Measurements from ENCODE around the gene MUC4.

Gene MUC4

GRCh38 chr3:195838714-195839113 lies 27.0 kb upstream of the MUC4 start:
- no peak for TF ChIP-seq CTCF (IDR thresholded peaks at IDR 0.05; ENCODE audit: low read depth, low read length, missing control alignments)
- no peak overlapping the region for H3K4me3 ChIP-seq (ENCODE audit: low read depth, low read length)
- no peak for DNase-seq
- H3K27me3 ChIP-seq (replicated peaks) = peaks cover 2% of the 10 kb centered on the region
- in situ Hi-C loops (cut with HindIII; ENCODE audit: low pct_ligation_motif_present, low sequenced_read_pairs) = no loop called here
- H3K27ac ChIP-seq = no peak overlapping the region
- no peaks in the 10 kb centered on the region for H3K36me3 ChIP-seq (replicated peaks)

- Histone ChIP-seq H3K27ac (no peak overlapping the region), H3K27me3 (replicated peaks) (peaks cover 2% of the 10 kb centered on the region), H3K4me3 (ENCODE audit: low read depth, low read length) (no peak overlapping the region), H3K36me3 (replicated peaks) (no peaks in the 10 kb centered on the region)
- no peak for TF ChIP-seq CTCF (IDR thresholded peaks at IDR 0.05; ENCODE audit: low read depth, low read length, missing control alignments)
- in situ Hi-C loops (cut with HindIII; ENCODE audit: low pct_ligation_motif_present, low sequenced_read_pairs) = no loop called here
- DNase-seq = no peak
Measured at GRCh38 chr3:195836476-195837135, 24.9 kb upstream of the MUC4 start.

GRCh38 chr3:195835791-195836190 lies 24.1 kb upstream of the MUC4 start:
- no peak for DNase-seq
- in situ Hi-C loops (cut with HindIII; ENCODE audit: low pct_ligation_motif_present, low sequenced_read_pairs) = no loop called here
- peaks cover 2% of the 10 kb centered on the region for H3K27me3 ChIP-seq (replicated peaks)

GRCh38 chr3:195834675-195835583 lies 23.2 kb upstream of the MUC4 start:
- Histone ChIP-seq H3K27me3 (replicated peaks) (peaks cover 2% of the 10 kb centered on the region), H3K27ac (no peak overlapping the region), H3K4me3 (ENCODE audit: low read depth, low read length) (no peak overlapping the region), H3K36me3 (replicated peaks) (no peaks in the 10 kb centered on the region)
- no peak for DNase-seq
- TF ChIP-seq CTCF (IDR thresholded peaks at IDR 0.05; ENCODE audit: low read depth, low read length, missing control alignments) = no peak
- in situ Hi-C loops (cut with HindIII; ENCODE audit: low pct_ligation_motif_present, low sequenced_read_pairs) = no loop called here

More at GRCh38 chr3:195835791-195836190, 24.1 kb upstream of the MUC4 start:
- no peak overlapping the region for H3K4me3 ChIP-seq (ENCODE audit: low read depth, low read length)
- H3K27ac ChIP-seq = no peak overlapping the region
- TF ChIP-seq CTCF (IDR thresholded peaks at IDR 0.05; ENCODE audit: low read depth, low read length, missing control alignments) = no peak
- no peaks in the 10 kb centered on the region for H3K36me3 ChIP-seq (replicated peaks)

GRCh38 chr3:195829897-195830254 lies 18.1 kb upstream of the MUC4 start:
- no peak for TF ChIP-seq CTCF (IDR thresholded peaks at IDR 0.05; ENCODE audit: low read depth, low read length, missing control alignments)
- H3K4me3 ChIP-seq (ENCODE audit: low read depth, low read length) = no peak overlapping the region

More at GRCh38 chr3:195829897-195830254, 18.1 kb upstream of the MUC4 start:
- in situ Hi-C loops (cut with HindIII; ENCODE audit: low pct_ligation_motif_present, low sequenced_read_pairs) = no loop called here
- Histone ChIP-seq H3K27me3 (replicated peaks) (no peaks in the 10 kb centered on the region), H3K36me3 (replicated peaks) (no peaks in the 10 kb centered on the region), H3K27ac (no peak overlapping the region)
- DNase-seq = no peak
